Testis (tissue), 2 donors: Measurements from ENCODE around the gene LCN15.

Experiments
- POLR2A ChIP-seq: fragments of 450-650 bp; IDR thresholded peaks from one replicate; pipeline ENCODE4 v1.6.1; 2017; ENCODE audit warnings: antibody characterized with exemption, mild to moderate bottlenecking, moderate library complexity
- TF ChIP-seq, protein P1 (sequence below), 3 experiments: fragments of 450-650 bp in 2 of 3; fragments of 200-600 bp in 1 of 3; sonication (generic) in 1 of 3; IDR thresholded peaks; one replicate each; pipeline ENCODE4 v1.5.1; 2016 to 2019; ENCODE audit warnings: antibody characterized with exemption in 3 of 3, mild to moderate bottlenecking in 2 of 3, moderate library complexity in 1 of 3

DNA sequence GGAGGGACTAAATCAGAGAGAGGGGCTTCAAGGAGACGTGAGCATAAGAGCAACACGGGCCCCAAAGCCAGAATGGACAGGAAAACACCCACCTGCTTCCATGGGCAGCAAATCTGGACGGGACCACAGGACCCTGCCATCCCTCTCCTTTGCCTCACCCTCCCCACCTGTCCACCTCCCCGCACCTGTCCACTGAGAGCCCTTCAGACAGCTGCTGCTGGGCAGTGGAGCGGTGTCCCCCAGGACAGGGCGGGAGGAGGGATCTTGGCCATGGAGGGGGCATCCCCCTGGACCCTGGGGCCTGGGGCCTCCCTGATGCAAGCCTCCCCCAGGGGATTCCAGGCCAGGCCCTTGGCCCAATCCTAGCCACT, 34.4 kb upstream of the LCN15 start:
- TF ChIP-seq, protein P1, sequence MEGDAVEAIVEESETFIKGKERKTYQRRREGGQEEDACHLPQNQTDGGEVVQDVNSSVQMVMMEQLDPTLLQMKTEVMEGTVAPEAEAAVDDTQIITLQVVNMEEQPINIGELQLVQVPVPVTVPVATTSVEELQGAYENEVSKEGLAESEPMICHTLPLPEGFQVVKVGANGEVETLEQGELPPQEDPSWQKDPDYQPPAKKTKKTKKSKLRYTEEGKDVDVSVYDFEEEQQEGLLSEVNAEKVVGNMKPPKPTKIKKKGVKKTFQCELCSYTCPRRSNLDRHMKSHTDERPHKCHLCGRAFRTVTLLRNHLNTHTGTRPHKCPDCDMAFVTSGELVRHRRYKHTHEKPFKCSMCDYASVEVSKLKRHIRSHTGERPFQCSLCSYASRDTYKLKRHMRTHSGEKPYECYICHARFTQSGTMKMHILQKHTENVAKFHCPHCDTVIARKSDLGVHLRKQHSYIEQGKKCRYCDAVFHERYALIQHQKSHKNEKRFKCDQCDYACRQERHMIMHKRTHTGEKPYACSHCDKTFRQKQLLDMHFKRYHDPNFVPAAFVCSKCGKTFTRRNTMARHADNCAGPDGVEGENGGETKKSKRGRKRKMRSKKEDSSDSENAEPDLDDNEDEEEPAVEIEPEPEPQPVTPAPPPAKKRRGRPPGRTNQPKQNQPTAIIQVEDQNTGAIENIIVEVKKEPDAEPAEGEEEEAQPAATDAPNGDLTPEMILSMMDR (IDR thresholded peaks at IDR 0.05), result no peak
- no peak for TF ChIP-seq POLR2A
